SK-N-SH (cell line): ENCODE results near the gene NRP2. TPM values are rescaled to one million over a fixed set of nuclear protein-coding genes. Genes with fewer than 3 reads are reported as not detected.

Source experiments
- CTCF ChIA-PET: fragments of 300-600, 350-600 bp; formaldehyde crosslinking; extraction: SDS; loops from one replicate; lab custom pipeline; 2021; lab: Yijun Ruan, JAX
- POLR2A ChIA-PET: fragments of 350-600 bp; sonication (Branson Sonifier 250); formaldehyde crosslinking; extraction: SDS; loops from one replicate; lab custom pipeline; 2020; ENCODE audit warnings: antibody characterized with exemption, inconsistent platforms; lab: Yijun Ruan, JAX
- DNase-seq: peaks from one replicate; pipeline ENCODE4 v3.0.0; 2012
- H2AFZ ChIP-seq: fragments of 200-600 bp; sonication (generic); 2 replicates; pipeline ENCODE4 v1.8.1; 2016; ENCODE audit warnings: antibody characterized with exemption, mild to moderate bottlenecking, low read depth
- H3F3A ChIP-seq: fragments of 200-600 bp; sonication (generic); replicated peaks from 2 replicates; pipeline ENCODE3; 2016; ENCODE audit warnings: antibody characterized with exemption, mild to moderate bottlenecking; ENCODE audit not compliant: insufficient read depth
- H3K27ac ChIP-seq, 2 experiments: fragments of 200-500 bp in 1 of 2; fragments of 200-600 bp in 1 of 2; sonication (Bioruptor generic) in 1 of 2; sonication (generic), shearing (Covaris generic) in 1 of 2; 2 replicates each; pipeline versions ENCODE4 v1.5.1 to v1.6.1; 2014 to 2016; ENCODE audit warnings: low read depth in 2 of 2, inconsistent platforms in 1 of 2, low read length in 1 of 2, mild to moderate bottlenecking in 1 of 2, mixed read lengths in 1 of 2
- H3K27me3 ChIP-seq: fragments of 200-600 bp; sonication (generic), shearing (Covaris generic); 2 replicates; pipeline ENCODE4 v1.6.1; 2016; ENCODE audit warnings: mixed run types; ENCODE audit not compliant: insufficient read depth
- H3K36me3 ChIP-seq, 2 experiments: fragments of 200-500 bp in 1 of 2; fragments of 200-600 bp in 1 of 2; sonication (Bioruptor generic) in 1 of 2; sonication (generic) in 1 of 2; replicated peaks in 1 of 2; 2 replicates each; pipeline versions ENCODE3 to v1.5.1; 2014 to 2016; ENCODE audit warnings: low read length in 1 of 2, mild to moderate bottlenecking in 1 of 2; ENCODE audit not compliant: insufficient read depth in 2 of 2, control insufficient read depth in 1 of 2
- H3K4me1 ChIP-seq, 2 experiments: fragments of 200-500 bp in 1 of 2; fragments of 200-600 bp in 1 of 2; sonication (Bioruptor generic) in 1 of 2; sonication (generic), shearing (Covaris generic) in 1 of 2; 2 replicates each; pipeline versions ENCODE4 v1.5.1 to v1.6.1; 2014 to 2016; ENCODE audit warnings: low read depth in 1 of 2, low read length in 1 of 2, mixed run types in 1 of 2; ENCODE audit not compliant: insufficient read depth in 2 of 2, control insufficient read depth in 1 of 2
- H3K4me2 ChIP-seq: fragments of 200-600 bp; sonication (generic), shearing (Covaris generic); 2 replicates; pipeline ENCODE4 v1.6.1; 2017; ENCODE audit warnings: mixed run types
- H3K4me3 ChIP-seq, 2 experiments: fragments of 200-500 bp in 1 of 2; fragments of 200-600 bp in 1 of 2; sonication (Bioruptor generic) in 1 of 2; sonication (generic), shearing (Covaris generic) in 1 of 2; 2 replicates each; pipeline versions ENCODE4 v1.5.1 to v1.8.1; 2014 to 2016; ENCODE audit warnings: low read depth in 2 of 2, inconsistent platforms in 1 of 2, low read length in 1 of 2, mild to moderate bottlenecking in 1 of 2, mixed read lengths in 1 of 2, moderate library complexity in 1 of 2
- H3K79me2 ChIP-seq: fragments of 200-600 bp; sonication (generic); 2 replicates; pipeline ENCODE4 v1.8.1; 2017; ENCODE audit warnings: mild to moderate bottlenecking; ENCODE audit not compliant: insufficient read depth
- H3K9ac ChIP-seq: fragments of 200-600 bp; sonication (generic); 2 replicates; pipeline ENCODE4 v1.6.1; 2017; ENCODE audit warnings: mixed run types
- H3K9me2 ChIP-seq: fragments of 200-600 bp; sonication (generic); 2 replicates; pipeline ENCODE4 v1.6.1; 2017; ENCODE audit warnings: mixed run types
- H3K9me3 ChIP-seq: fragments of 200-600 bp; sonication (generic); 2 replicates; pipeline ENCODE4 v1.6.1; 2017; ENCODE audit warnings: mixed run types, mild to moderate bottlenecking, moderate library complexity
- H4K20me1 ChIP-seq: fragments of 200-600 bp; sonication (generic); 2 replicates; pipeline ENCODE4 v1.6.1; 2017; ENCODE audit warnings: mild to moderate bottlenecking, mixed run types; ENCODE audit not compliant: insufficient read depth
- CHD2 ChIP-seq: fragments of 150-350 bp; IDR thresholded peaks from 2 replicates; pipeline ENCODE4 v1.6.1; 2018; ENCODE audit warnings: low read length; ENCODE audit not compliant: partially characterized antibody
- ELF1 ChIP-seq: IDR thresholded peaks from 2 replicates; pipeline ENCODE4 v1.4.0; 2012
- EZH2phosphoT487 ChIP-seq: fragments of 200-600 bp; sonication (generic); IDR thresholded peaks from 2 replicates; pipeline ENCODE4 v1.6.1; 2017; ENCODE audit warnings: low read depth, mixed run types, mild to moderate bottlenecking, antibody characterized with exemption, moderate library complexity, borderline replicate concordance
- FOXM1 ChIP-seq: IDR thresholded peaks from 2 replicates; pipeline ENCODE4 v1.4.0; 2012; ENCODE audit warnings: low read depth, mild to moderate bottlenecking
- GABPA ChIP-seq: IDR thresholded peaks from 2 replicates; pipeline ENCODE4 v1.4.0; 2012; ENCODE audit warnings: low read depth, mild to moderate bottlenecking
- NRF1 ChIP-seq: IDR thresholded peaks from 2 replicates; pipeline ENCODE4 v1.6.1; 2012; ENCODE audit warnings: low read depth, mild to moderate bottlenecking, low read length
- POLR2AphosphoS5 ChIP-seq: IDR thresholded peaks from 2 replicates; pipeline ENCODE4 v1.6.1; 2012; ENCODE audit warnings: low read depth, low read length
- RAD21 ChIP-seq: IDR thresholded peaks from 2 replicates; pipeline ENCODE4 v1.6.1; 2012; ENCODE audit warnings: mild to moderate bottlenecking, low read length
- RCOR1 ChIP-seq: fragments of 150-350 bp; IDR thresholded peaks from 2 replicates; pipeline ENCODE4 v1.6.1; 2017; ENCODE audit warnings: antibody characterized with exemption, low read length
- RFX5 ChIP-seq: IDR thresholded peaks from 2 replicates; pipeline ENCODE4 v1.6.1; 2012; ENCODE audit warnings: mild to moderate bottlenecking, improper control_type of control experiment, low read length
- SMC3 ChIP-seq: IDR thresholded peaks from 2 replicates; pipeline ENCODE4 v1.6.1; 2012; ENCODE audit warnings: low read depth, low read length, improper control_type of control experiment
- TAF1 ChIP-seq: IDR thresholded peaks from 2 replicates; pipeline ENCODE4 v1.6.1; 2012; ENCODE audit warnings: low read depth, mild to moderate bottlenecking, low read length, moderate library complexity, borderline replicate concordance
- TCF12 ChIP-seq: IDR thresholded peaks from 2 replicates; pipeline ENCODE4 v1.4.0; 2012
- TEAD4 ChIP-seq: IDR thresholded peaks from 2 replicates; pipeline ENCODE4 v1.4.0; 2012; ENCODE audit warnings: mild to moderate bottlenecking, borderline replicate concordance; ENCODE audit not compliant: insufficient read depth
- WGBS: methylation state at CpG from one replicate; pipeline ENCODE4 v1.1.6; 2017; ENCODE audit warnings: low lambda C conversion rate; 5-methylcytosine and 5-hydroxymethylcytosine counted together
- polyA plus RNA-seq, 3 experiments: library from polyadenylated mRNA; depleted of rRNA; stranded (reverse); fragments of >200 nt; gene quantifications; 2 replicates each; pipeline ENCODE4 v1.2.3, GENCODE V29; 2012
- TF ChIP-seq, protein P1 (sequence below): IDR thresholded peaks from 2 replicates; pipeline ENCODE4; 2012
- TF ChIP-seq, protein P2 (sequence below): IDR thresholded peaks from 2 replicates; pipeline ENCODE4 v1.4.0; 2012; ENCODE audit warnings: low read depth
- TF ChIP-seq, protein P3 (sequence below): fragments of 200-600 bp; sonication (generic); IDR thresholded peaks from 2 replicates; pipeline ENCODE4 v1.6.1; 2017; ENCODE audit warnings: antibody characterized with exemption, mild to moderate bottlenecking, moderate library complexity
- TF ChIP-seq, protein P4 (sequence below): IDR thresholded peaks from 2 replicates; pipeline ENCODE4 v1.6.1; 2012; ENCODE audit warnings: mild to moderate bottlenecking, low read depth, low read length, moderate library complexity

The NRP2 gene
- polyA plus RNA-seq, 1 of the 3 experiments (the other 2 are of a cell fraction) = 68.8 TPM

DNA sequence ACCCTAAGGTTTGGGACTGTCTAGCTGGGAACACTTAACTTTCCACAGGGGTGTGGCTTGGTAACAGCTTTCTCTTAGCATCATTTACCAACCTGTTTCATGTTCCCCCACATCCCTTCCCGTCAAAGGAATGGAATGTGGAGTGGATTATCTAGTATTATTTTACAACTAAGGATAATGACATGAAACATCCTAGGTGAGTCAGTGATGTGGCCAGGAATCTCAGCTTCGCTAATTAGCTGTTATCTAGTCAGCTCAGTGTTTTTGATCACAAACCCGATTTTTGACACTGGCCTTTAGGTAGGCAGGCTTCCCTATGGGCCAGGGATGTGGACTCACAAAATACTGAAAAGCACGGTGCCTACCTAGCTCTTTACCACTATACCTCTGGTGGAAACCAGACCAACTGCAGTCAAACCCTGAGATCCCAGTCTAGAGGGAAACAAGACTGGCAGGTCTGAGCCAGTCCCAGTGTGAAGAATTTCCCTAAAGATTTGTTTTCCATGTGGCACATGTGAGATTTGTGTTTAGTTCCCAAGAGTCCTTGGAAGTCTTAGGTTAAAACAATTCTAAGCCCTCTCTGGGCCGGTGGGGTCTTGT, 2.8 kb upstream of the NRP2 start (continued):
- TF ChIP-seq, protein P1, sequence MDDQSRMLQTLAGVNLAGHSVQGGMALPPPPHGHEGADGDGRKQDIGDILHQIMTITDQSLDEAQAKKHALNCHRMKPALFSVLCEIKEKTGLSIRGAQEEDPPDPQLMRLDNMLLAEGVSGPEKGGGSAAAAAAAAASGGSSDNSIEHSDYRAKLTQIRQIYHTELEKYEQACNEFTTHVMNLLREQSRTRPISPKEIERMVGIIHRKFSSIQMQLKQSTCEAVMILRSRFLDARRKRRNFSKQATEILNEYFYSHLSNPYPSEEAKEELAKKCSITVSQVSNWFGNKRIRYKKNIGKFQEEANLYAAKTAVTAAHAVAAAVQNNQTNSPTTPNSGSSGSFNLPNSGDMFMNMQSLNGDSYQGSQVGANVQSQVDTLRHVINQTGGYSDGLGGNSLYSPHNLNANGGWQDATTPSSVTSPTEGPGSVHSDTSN = no peak
- no peak for TF ChIP-seq GABPA
- TF ChIP-seq NRF1 = no peak
- no peak for TF ChIP-seq FOXM1
- no peak for TF ChIP-seq ELF1
- TF ChIP-seq RCOR1 = no peak
- TF ChIP-seq, all 33 proteins: peak for 0

DNA sequence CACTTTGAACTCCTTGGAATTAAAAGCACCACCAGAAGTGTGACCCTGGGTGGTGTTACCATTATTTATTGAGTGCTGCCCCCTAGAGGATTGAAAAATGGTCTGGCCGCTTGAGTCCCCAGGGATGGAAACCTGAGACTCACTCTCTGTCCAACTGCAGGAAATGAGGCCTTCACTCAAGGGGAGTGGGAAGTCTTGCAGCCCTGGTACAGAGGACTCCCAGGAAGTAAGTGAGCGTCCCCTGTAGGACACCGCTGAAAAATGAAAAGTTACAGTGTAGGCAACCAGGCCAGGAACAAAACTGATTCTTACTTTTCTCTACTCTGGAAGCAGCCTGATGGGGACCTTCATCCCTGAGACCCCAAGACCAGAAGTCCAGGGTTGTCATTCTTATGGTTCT, 2.2 kb upstream of the NRP2 start:
- Histone ChIP-seq H3K27me3 (no peaks in the 10 kb centered on the region), H3K4me2 (no peak overlapping the region), H3K9ac (no peak overlapping the region), H3K9me2 (no peaks in the 10 kb centered on the region), H3K9me3 (no peaks in the 10 kb centered on the region), H3F3A (peaks cover 17% of the 10 kb centered on the region), H4K20me1 (no peaks in the 10 kb centered on the region), H3K36me3 (no peaks in the 10 kb centered on the region), H3K27ac (peak overlapping the region; percentile 17 to 34; a peak in 2 of 4 replicates), H3K79me2 (peaks cover 28% of the 10 kb centered on the region), H3K4me3 (peak overlapping the region in 1 of 2 experiments; percentile 2; a peak in 1 of 4 replicates), H3K4me1 (peaks cover 17 to 27% of the 10 kb centered on the region in 2 experiments), H2AFZ (peak overlapping the region; percentile 31; the same call in 1 of the 2 replicates)
- TF ChIP-seq SMC3 (peak; percentile 68), EZH2phosphoT487 (no peak), CHD2 (no peak), RAD21 (peak; percentile 78), TCF12 (no peak), RFX5 (no peak), POLR2AphosphoS5 (no peak), TEAD4 (no peak), TAF1 (no peak), GABPA (peak; percentile 50; the same call in 1 of the 2 replicates)
- TF ChIP-seq, protein P2, sequence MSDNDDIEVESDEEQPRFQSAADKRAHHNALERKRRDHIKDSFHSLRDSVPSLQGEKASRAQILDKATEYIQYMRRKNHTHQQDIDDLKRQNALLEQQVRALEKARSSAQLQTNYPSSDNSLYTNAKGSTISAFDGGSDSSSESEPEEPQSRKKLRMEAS = peak; percentile 34; the same call in 1 of the 2 replicates
- TF ChIP-seq, protein P1 = peak; percentile 14; the same call in 1 of the 2 replicates
- TF ChIP-seq, protein P3, sequence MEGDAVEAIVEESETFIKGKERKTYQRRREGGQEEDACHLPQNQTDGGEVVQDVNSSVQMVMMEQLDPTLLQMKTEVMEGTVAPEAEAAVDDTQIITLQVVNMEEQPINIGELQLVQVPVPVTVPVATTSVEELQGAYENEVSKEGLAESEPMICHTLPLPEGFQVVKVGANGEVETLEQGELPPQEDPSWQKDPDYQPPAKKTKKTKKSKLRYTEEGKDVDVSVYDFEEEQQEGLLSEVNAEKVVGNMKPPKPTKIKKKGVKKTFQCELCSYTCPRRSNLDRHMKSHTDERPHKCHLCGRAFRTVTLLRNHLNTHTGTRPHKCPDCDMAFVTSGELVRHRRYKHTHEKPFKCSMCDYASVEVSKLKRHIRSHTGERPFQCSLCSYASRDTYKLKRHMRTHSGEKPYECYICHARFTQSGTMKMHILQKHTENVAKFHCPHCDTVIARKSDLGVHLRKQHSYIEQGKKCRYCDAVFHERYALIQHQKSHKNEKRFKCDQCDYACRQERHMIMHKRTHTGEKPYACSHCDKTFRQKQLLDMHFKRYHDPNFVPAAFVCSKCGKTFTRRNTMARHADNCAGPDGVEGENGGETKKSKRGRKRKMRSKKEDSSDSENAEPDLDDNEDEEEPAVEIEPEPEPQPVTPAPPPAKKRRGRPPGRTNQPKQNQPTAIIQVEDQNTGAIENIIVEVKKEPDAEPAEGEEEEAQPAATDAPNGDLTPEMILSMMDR = peak; percentile 82
- TF ChIP-seq, protein P4, sequence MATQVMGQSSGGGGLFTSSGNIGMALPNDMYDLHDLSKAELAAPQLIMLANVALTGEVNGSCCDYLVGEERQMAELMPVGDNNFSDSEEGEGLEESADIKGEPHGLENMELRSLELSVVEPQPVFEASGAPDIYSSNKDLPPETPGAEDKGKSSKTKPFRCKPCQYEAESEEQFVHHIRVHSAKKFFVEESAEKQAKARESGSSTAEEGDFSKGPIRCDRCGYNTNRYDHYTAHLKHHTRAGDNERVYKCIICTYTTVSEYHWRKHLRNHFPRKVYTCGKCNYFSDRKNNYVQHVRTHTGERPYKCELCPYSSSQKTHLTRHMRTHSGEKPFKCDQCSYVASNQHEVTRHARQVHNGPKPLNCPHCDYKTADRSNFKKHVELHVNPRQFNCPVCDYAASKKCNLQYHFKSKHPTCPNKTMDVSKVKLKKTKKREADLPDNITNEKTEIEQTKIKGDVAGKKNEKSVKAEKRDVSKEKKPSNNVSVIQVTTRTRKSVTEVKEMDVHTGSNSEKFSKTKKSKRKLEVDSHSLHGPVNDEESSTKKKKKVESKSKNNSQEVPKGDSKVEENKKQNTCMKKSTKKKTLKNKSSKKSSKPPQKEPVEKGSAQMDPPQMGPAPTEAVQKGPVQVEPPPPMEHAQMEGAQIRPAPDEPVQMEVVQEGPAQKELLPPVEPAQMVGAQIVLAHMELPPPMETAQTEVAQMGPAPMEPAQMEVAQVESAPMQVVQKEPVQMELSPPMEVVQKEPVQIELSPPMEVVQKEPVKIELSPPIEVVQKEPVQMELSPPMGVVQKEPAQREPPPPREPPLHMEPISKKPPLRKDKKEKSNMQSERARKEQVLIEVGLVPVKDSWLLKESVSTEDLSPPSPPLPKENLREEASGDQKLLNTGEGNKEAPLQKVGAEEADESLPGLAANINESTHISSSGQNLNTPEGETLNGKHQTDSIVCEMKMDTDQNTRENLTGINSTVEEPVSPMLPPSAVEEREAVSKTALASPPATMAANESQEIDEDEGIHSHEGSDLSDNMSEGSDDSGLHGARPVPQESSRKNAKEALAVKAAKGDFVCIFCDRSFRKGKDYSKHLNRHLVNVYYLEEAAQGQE = 0 out of 2 replicates have a peak, but pooled peaks have one; percentile 25
- WGBS = 15% methylated on average over 2 of the region's 3 CpGs
- ChIA-PET CTCF (interaction anchor here (0.9 to 8.2 kb wide), 11 partner anchors 8 to 1354 kb away, joined by 3 to 91 read pairs (median 4); no protein-coding TSS in a partner anchor), POLR2A (no interaction called here)
- peak; percentile 70 for DNase-seq
